HepG2 (cell line): ENCODE measurements around the gene UBB. TPM values are rescaled to one million over a fixed set of nuclear protein-coding genes. Genes with fewer than 3 reads are reported as not detected.

Experiments used
- KAT7 ChIP-seq: IDR thresholded peaks from 2 replicates; pipeline ENCODE4 v1.6.1; 2018; ENCODE audit warnings: borderline replicate concordance, missing compliant biosample characterization
- MIER3 ChIP-seq: IDR thresholded peaks from 2 replicates; pipeline ENCODE4 v1.6.1; 2016; ENCODE audit warnings: missing compliant biosample characterization, borderline replicate concordance
- NBN ChIP-seq: fragments of 450-650 bp; conservative IDR thresholded peaks from 2 replicates; pipeline ENCODE4 v1.6.1; 2017
- NFE2L1 ChIP-seq: sonication (generic); formaldehyde crosslinking; IDR thresholded peaks from 2 replicates; pipeline ENCODE4 v1.4.0; 2020; ENCODE audit warnings: missing genetic modification reagents, mild to moderate bottlenecking, borderline replicate concordance
- ZNF282 ChIP-seq: fragments of 450-650 bp; IDR thresholded peaks from 2 replicates; pipeline ENCODE4 v1.6.1; 2018; ENCODE audit not compliant: partially characterized antibody
- ZNF512B ChIP-seq: sonication (generic); formaldehyde crosslinking; IDR thresholded peaks from 2 replicates; pipeline ENCODE4 v1.5.1; 2020; ENCODE audit warnings: missing genetic modification reagents, mild to moderate bottlenecking, borderline replicate concordance
- ZSCAN12 ChIP-seq: sonication (generic); formaldehyde crosslinking; IDR thresholded peaks from 2 replicates; pipeline ENCODE4 v1.9.0; 2021; ENCODE audit warnings: mild to moderate bottlenecking, missing genetic modification reagents
- polyA plus RNA-seq, 8 experiments: library from polyadenylated mRNA; depleted of rRNA in 3 of 8; stranded (reverse) in 7 of 8; unstranded in 1 of 8; fragments of >200 nt; fragmentation: Illumina TruSeq in 4 of 8; extraction: Trizol in 4 of 8; gene quantifications; 2 replicates each; pipeline versions ENCODE4 v1.2.1 to v1.2.3, GENCODE V29; 2011 to 2016; ENCODE audit warnings: low read depth in 4 of 8, missing spikeins in 1 of 8, mixed read lengths in 1 of 8; ENCODE audit not compliant: insufficient read depth in 1 of 8
- total RNA-seq, 5 experiments: library from RNA; depleted of rRNA; stranded (reverse); fragments of >200 nt; fragmentation: Illumina TruSeq; extraction: Trizol; gene quantifications; 2 replicates each; pipeline ENCODE4 v1.2.3, GENCODE V29; 2016; ENCODE audit warnings: low read depth in 1 of 5
- TF ChIP-seq, protein P1 (sequence below), 2 experiments: fragments of 450-650 bp in 1 of 2; sonication (generic) in 1 of 2; formaldehyde crosslinking in 1 of 2; IDR thresholded peaks; 2 replicates each; pipeline versions ENCODE4 v1.6.1 to v1.8.0; 2016 to 2022; ENCODE audit warnings: antibody characterized with exemption in 1 of 2, mild to moderate bottlenecking in 1 of 2, missing genetic modification reagents in 1 of 2
- TF ChIP-seq, protein P2 (sequence below): IDR thresholded peaks from 2 replicates; pipeline ENCODE4 v1.6.1; 2016; ENCODE audit warnings: low read depth, missing genetic modification reagents, missing compliant biosample characterization

The UBB gene
- total and polyA plus RNA-seq, 2 of the 13 experiments (the other 11 are each of a cell fraction or from before 2014, with no cell fraction given): 1,130 to 2,066 TPM

DNA sequence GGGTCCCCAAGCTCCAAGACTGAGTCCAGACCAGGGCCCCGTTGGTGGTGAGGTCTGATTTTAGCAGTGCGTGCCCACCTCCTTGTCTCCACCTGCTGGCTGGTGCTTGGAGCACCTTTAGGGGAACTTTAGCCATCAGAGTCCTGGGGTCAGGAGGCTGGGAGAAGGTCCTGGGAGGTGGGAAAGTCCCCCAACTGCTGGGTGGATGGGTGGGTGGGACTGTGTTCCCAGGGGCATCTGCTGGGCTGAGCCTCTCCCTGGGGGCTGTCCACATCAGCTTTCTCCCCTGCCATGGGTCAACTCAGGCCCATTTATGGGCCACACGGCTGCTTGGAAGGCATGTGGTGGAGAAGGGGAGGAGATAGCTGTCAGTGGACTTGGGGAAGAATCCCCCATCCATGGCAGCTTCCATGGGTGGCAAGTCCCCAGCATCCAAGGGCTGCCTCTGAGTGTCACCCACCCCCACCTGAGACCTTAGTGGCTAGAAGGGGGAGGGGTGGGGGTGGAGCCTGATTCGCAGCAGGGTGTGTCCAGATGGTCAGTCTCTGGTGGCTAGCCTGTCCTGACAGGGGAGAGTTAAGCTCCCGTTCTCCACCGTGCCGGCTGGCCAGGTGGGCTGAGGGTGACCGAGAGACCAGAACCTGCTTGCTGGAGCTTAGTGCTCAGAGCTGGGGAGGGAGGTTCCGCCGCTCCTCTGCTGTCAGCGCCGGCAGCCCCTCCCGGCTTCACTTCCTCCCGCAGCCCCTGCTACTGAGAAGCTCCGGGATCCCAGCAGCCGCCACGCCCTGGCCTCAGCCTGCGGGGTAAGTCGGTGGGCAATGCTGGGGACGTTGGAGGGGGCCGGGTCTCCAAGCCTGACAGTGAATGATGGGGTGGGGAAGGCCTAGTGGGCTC, 34.4 kb downstream of the UBB start, which contains the start of gene TRPV2 (continued):
- TF ChIP-seq, protein P1, sequence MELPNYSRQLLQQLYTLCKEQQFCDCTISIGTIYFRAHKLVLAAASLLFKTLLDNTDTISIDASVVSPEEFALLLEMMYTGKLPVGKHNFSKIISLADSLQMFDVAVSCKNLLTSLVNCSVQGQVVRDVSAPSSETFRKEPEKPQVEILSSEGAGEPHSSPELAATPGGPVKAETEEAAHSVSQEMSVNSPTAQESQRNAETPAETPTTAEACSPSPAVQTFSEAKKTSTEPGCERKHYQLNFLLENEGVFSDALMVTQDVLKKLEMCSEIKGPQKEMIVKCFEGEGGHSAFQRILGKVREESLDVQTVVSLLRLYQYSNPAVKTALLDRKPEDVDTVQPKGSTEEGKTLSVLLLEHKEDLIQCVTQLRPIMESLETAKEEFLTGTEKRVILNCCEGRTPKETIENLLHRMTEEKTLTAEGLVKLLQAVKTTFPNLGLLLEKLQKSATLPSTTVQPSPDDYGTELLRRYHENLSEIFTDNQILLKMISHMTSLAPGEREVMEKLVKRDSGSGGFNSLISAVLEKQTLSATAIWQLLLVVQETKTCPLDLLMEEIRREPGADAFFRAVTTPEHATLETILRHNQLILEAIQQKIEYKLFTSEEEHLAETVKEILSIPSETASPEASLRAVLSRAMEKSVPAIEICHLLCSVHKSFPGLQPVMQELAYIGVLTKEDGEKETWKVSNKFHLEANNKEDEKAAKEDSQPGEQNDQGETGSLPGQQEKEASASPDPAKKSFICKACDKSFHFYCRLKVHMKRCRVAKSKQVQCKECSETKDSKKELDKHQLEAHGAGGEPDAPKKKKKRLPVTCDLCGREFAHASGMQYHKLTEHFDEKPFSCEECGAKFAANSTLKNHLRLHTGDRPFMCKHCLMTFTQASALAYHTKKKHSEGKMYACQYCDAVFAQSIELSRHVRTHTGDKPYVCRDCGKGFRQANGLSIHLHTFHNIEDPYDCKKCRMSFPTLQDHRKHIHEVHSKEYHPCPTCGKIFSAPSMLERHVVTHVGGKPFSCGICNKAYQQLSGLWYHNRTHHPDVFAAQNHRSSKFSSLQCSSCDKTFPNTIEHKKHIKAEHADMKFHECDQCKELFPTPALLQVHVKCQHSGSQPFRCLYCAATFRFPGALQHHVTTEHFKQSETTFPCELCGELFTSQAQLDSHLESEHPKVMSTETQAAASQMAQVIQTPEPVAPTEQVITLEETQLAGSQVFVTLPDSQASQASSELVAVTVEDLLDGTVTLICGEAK (IDR thresholded peaks at IDR 0.05): no peak
- TF ChIP-seq, protein P1 (CRISPR knock-in tag; IDR thresholded peaks at IDR 0.05): no peak
- TF ChIP-seq, protein P2, sequence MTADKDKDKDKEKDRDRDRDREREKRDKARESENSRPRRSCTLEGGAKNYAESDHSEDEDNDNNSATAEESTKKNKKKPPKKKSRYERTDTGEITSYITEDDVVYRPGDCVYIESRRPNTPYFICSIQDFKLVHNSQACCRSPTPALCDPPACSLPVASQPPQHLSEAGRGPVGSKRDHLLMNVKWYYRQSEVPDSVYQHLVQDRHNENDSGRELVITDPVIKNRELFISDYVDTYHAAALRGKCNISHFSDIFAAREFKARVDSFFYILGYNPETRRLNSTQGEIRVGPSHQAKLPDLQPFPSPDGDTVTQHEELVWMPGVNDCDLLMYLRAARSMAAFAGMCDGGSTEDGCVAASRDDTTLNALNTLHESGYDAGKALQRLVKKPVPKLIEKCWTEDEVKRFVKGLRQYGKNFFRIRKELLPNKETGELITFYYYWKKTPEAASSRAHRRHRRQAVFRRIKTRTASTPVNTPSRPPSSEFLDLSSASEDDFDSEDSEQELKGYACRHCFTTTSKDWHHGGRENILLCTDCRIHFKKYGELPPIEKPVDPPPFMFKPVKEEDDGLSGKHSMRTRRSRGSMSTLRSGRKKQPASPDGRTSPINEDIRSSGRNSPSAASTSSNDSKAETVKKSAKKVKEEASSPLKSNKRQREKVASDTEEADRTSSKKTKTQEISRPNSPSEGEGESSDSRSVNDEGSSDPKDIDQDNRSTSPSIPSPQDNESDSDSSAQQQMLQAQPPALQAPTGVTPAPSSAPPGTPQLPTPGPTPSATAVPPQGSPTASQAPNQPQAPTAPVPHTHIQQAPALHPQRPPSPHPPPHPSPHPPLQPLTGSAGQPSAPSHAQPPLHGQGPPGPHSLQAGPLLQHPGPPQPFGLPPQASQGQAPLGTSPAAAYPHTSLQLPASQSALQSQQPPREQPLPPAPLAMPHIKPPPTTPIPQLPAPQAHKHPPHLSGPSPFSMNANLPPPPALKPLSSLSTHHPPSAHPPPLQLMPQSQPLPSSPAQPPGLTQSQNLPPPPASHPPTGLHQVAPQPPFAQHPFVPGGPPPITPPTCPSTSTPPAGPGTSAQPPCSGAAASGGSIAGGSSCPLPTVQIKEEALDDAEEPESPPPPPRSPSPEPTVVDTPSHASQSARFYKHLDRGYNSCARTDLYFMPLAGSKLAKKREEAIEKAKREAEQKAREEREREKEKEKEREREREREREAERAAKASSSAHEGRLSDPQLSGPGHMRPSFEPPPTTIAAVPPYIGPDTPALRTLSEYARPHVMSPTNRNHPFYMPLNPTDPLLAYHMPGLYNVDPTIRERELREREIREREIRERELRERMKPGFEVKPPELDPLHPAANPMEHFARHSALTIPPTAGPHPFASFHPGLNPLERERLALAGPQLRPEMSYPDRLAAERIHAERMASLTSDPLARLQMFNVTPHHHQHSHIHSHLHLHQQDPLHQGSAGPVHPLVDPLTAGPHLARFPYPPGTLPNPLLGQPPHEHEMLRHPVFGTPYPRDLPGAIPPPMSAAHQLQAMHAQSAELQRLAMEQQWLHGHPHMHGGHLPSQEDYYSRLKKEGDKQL (CRISPR knock-in tag): no peak
- TF ChIP-seq ZNF512B (CRISPR knock-in tag) (peak; percentile 54; the same call in 1 of the 2 replicates), NBN (no peak), ZSCAN12 (CRISPR knock-in tag) (no peak), KAT7 (CRISPR knock-in tag) (no peak), NFE2L1 (CRISPR knock-in tag) (no peak), ZNF282 (no peak), MIER3 (no peak)
